Islet precursor cell (in vitro differentiated cells): Measurements from ENCODE around the gene ZNF740.

Experiments
- DNase-seq: peaks from one replicate; pipeline ENCODE4 v3.0.0-alpha.2; 2018

Gene ZNF740

DNA sequence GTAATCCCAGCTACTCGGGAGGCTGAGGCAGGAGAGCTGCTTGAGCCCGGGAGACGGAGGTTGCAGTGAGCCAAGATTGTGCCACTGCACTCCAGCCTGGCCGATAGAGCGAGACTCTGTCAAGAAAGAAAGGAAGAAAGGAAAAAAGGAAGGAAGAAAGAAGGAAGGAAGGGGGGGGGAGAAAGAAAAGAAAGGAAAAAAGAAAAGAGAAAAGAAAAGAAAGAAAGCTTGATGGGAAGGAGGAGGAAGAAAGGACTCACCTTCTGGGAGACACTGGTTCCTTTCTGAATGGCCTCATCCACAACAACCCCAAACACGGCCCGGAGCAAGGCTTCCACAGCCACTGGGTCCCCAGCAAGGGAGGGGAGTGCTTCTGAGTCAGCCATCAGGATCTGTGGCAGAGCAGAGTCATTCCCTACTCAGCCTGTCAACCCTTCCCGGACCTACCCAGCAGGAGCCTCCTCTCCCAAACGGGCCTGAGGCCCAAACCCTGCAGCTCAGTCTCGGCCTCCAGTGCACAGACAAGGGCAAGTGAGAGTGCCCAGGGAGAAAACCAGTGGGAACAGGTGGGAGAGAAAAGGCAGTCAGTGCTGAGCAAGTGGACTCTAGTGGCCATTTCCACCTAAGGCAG, 7.3 kb upstream of the ZNF740 start:
- peak; percentile 90 for DNase-seq

DNA sequence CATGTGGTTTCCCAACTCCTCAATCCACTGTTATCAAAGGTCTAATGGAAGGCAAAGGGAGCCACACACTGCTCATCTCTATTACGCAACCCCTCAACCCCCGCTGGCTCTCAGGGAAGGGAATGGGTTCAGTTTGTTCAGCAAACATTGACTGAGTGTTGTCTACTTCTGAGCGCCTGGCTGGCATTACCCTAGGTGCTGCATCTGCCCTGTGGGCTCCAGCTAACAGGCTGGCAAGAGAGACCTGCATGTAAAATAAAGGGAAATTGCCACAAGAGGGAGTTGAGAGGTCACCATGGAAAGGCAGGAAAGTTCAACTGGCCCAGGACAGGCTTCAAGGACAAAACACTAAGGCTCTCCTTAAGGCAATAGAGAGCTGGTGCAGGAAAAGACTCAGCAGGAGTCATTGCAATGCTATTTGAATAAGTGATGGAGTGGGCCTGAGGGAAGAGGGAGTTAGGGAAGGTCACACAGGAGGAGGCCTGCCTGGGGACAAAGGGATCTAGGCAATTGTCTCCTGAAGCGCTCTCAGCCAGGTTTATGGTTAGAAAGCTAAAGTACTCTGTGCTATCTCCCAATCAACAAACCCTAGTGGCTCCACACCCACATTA, 5.5 kb upstream of the ZNF740 start:
- DNase-seq, result peak; percentile 94

DNA sequence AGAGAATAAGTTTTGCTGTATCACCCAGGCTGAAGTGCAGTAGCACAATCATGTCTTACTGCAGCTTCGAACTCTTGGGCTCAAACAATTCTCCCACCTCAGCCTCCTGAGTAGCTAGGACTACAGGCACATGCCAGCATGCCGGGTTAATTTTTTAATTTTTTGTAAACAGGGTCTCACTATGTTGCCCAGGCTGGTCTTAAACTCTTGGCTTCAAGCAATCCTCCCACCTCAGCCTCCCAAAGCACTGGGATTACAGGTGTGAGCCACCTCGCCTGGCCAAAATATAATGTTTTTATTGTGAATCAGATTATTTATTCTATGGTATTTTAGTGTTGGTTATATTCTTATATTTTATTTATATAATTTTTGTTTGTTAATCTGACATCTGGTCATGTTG, 3.8 kb upstream of the ZNF740 start:
- no peak for DNase-seq

DNA sequence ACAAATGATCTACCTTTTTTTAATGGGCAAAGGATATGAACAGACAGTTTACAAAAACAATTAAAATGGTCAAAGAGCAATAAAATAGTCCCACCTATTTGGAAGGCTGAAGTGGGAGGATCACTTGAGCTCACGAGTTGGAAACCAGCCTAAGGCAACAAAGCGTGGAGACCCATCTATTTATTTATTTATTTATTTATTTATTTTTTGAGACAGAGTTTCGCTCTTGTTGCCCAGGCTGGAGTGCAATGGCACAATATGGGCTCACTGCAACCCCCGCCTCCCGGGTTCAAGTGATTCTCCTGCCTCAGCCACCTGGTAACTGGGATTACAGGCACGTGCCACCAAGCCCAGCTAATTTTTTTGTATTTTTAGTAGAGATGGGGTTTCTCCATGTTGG, 3.1 kb upstream of the ZNF740 start:
- peak; percentile 11 for DNase-seq

- DNase-seq, result peak; percentile 16
Measured at GRCh38 chr12:53178803-53179202, 1.7 kb upstream of the ZNF740 start.

- DNase-seq, result no peak
Measured at GRCh38 chr12:53179687-53180219, 769 bp upstream of the ZNF740 start.

DNA sequence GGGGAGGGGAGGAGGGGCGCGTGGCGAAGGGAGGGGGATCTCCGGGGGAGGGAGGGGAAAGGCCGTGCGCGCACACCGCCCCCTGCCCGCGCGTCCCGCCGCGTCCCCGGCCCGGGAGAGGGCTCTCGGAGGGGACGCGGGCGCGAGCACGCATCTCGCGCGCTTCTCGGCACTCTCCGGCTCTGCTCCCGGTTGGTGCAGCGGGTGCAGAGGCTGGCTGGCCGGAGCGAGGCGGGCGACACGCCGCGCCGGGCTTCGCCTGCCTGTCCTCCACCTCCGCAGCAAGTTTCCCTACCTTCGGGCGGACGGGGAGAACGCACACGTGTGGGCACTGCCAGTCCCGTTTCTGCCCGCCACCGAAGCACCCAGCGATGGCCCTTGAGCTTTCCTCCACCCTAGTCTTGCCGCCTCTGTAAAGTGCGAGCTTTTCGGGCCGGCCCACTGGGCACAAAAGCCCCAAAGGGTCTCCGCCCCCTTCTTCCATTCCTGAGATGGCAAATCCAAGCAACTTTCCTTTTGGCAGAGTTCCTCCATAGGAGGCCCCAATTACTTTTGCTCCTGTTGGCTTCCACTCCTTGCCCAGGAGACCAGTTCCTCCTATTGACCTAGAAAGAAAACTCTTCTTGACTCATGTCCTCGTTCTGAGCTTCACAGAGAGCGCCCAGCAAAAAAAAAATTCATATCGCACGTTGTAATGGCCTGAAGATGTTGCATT, 566 bp downstream of the ZNF740 start:
- peak; percentile 94 for DNase-seq

DNA sequence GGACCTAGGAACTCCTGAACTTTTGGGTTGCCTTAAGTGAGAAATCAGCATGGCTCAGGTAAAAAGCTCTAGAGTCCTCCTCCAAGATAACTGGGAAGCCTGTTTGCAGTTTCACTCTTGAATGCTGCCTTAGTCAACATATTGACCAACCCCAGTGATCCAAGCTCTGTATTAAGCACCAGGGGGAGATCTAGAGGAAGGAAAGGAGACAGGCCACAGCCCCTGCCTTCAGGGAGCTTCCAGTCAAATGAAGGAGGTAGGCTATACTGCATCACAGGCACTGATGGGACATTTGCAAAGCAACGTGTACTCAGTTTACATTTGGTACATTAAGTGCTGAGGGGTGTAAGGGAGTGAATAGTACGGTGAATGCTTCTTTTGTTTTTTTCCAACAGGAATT, 1.4 kb downstream of the ZNF740 start:
- DNase-seq, result no peak

GRCh38 chr12:53182903-53183302, 2.4 kb downstream of the ZNF740 start:
- no peak for DNase-seq

- peak; percentile 48 for DNase-seq
Measured at GRCh38 chr12:53184828-53185227, 4.3 kb downstream of the ZNF740 start.

DNA sequence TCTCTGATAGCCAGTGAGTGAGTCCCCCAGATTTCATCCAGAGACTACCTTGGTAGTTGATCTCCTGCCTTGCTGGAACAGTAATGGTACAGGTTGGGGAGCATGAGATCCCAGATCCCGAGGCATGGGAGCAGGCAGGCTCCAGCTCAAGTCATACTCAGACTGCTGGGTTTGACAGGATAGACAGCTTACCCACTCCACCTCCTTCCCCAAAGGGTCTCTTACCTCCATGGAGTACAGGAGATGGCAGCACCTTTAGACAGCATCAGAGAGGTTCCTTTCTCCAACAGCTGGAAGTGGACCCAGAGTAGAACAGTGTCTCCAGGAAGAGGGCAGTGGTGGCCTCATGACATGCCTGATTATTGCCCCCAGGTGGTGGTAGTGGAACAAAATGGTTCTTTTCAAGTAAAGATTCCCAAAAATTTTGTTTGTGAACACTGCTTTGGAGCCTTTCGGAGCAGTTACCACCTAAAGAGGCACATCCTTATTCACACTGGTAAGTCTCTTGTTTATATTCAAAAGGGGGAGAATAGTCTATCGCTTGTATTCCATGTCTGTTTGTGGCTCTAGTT, 5.1 kb downstream of the ZNF740 start:
- DNase-seq, result peak; percentile 46

- peak; percentile 68 for DNase-seq
Measured at GRCh38 chr12:53186745-53187144, 6.2 kb downstream of the ZNF740 start.

GRCh38 chr12:53187145-53187899, 6.8 kb downstream of the ZNF740 start:
- DNase-seq, result peak; percentile 81

GRCh38 chr12:53190108-53190729, 9.7 kb downstream of the ZNF740 start:
- peak; percentile 89 for DNase-seq

GRCh38 chr12:53191096-53191884, 10.8 kb downstream of the ZNF740 start:
- peak; percentile 34 for DNase-seq

DNA sequence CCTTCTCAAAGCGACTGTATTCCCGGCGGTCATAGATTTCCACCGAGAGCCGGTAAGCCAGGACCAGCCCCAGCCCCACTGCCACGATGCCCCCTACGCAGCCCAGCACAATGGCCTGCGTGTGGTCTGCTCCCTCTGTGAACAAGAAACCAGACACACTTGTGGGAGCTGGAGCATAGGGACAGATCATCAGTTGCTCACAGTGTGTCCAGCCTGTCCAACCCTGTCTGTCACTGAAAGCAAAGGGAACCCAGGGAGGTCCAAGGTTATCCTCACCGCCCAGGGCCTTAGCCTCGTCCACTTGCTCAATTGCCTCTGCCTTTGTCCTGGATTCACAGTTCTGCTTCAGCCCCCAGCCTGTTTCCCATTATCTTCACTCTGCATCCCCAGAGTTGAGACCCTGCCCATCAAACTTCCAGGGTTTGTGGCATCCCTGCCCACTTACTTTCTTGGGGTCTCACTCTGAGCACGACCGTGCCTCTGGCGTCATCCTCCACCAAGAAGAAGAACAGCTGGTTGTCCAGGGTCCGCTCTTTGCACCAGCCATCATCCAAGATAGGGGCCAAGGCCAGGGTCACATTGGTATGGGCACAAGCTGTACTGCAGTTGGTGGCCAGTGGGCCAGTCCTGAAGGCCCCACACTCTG, 11.5 kb downstream of the ZNF740 start:
- peak; percentile 45 for DNase-seq

- DNase-seq, result peak; percentile 48
Measured at GRCh38 chr12:53192531-53193021, 12.1 kb downstream of the ZNF740 start.

DNA sequence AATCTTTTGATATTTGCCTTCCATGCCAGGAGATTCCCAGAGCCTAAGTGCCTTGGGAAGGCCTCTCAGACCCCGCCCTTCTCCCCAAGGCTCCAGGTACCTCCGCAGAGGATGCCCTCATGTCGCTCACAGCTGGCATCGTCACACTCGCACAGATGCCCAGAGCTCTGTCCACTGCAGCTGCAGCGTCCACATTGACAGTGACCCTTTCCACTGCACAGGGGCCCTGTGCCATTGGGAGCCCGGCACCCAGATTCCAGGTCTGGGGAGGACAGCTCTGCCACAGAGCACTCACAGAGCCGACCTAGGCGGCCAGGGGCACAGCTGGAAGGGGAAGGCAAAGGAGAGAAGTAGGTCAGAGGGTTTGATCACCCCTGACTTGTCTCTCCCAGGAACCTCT, 12.5 kb downstream of the ZNF740 start:
- no peak for DNase-seq

GRCh38 chr12:53193985-53194716, 13.6 kb downstream of the ZNF740 start:
- DNase-seq, result no peak

GRCh38 chr12:53194973-53195372, 14.5 kb downstream of the ZNF740 start:
- no peak for DNase-seq
